ENCODE results near the gene CACNA1B.

DNA sequence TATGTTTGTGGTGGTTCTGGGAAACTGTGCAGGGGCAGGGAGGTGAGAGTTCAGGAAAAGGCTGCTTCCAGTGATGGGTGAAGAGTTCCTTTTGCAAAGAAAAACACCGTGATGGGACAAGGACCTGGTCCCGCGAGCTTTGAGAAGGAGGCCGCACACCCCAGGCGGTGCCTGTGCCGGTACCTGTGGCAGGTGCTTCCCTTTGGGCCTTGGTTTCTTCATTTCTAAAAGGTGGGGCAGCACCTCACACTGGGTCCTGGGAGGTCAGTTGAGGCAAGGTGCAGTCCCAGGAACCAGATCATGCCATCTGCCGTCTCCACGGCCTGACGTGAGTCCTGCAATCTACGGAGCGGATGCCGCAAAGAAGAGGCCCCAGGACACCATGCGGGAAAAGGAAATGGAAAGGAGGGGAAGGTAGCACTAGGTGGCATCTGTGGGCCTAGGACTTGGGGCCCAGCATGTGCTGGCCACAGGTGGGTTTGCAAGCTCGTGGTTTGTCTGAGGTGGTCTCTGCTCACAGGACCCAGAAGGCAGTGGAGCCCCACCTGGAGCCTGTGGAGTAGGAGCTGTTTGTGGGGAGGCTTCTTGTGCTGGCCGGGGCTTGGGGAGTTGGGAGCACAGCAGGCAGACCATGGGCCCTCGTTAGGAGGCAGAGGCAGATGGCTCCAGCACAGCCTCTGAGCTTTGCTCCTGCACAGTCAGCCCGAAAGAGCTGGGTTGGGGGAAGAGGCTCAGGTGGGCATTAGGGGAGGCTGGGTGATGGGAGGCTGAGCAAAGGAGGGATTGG is 131.6 kb downstream of the CACNA1B start:
- TF ChIP-seq SP1 (IDR thresholded peaks at IDR 0.05) (no peak), FOXA1 (IDR thresholded peaks at IDR 0.05) (no peak), FOXM1 (IDR thresholded peaks at IDR 0.05; ENCODE audit: borderline replicate concordance) (no peak), BHLHE40 (IDR thresholded peaks at IDR 0.05; ENCODE audit: borderline replicate concordance) (no peak), FOXK2 (IDR thresholded peaks at IDR 0.05) (no peak), TARDBP (IDR thresholded peaks at IDR 0.05) (no peak), HDGF (IDR thresholded peaks at IDR 0.05; ENCODE audit: borderline replicate concordance) (no peak), ZNF384 (IDR thresholded peaks at IDR 0.05) (no peak), ARNT (IDR thresholded peaks at IDR 0.05) (no peak), NFRKB (IDR thresholded peaks at IDR 0.05) (no peak)
- TF ChIP-seq, protein P1, sequence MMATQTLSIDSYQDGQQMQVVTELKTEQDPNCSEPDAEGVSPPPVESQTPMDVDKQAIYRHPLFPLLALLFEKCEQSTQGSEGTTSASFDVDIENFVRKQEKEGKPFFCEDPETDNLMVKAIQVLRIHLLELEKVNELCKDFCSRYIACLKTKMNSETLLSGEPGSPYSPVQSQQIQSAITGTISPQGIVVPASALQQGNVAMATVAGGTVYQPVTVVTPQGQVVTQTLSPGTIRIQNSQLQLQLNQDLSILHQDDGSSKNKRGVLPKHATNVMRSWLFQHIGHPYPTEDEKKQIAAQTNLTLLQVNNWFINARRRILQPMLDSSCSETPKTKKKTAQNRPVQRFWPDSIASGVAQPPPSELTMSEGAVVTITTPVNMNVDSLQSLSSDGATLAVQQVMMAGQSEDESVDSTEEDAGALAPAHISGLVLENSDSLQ (IDR thresholded peaks at IDR 0.05) = no peak

Data from HEK293T (cell line).